ENCODE measurements around the gene NME3. TPM values are rescaled to one million over a fixed set of nuclear protein-coding genes. Genes with fewer than 3 reads are reported as not detected.

Gene NME3
- total and polyA plus RNA-seq, 9 of the 15 experiments (the other 6 are each of a cell fraction or from before 2014, with no cell fraction given) = 0.68 to 76.3 (median 11.5) TPM

GRCh38 chr16:1758923-1759322, 12.4 kb downstream of the NME3 start (continued):
- TF ChIP-seq HINFP (tag; conservative IDR thresholded peaks at IDR 0.05; ENCODE audit: low read depth) = no peak

DNA sequence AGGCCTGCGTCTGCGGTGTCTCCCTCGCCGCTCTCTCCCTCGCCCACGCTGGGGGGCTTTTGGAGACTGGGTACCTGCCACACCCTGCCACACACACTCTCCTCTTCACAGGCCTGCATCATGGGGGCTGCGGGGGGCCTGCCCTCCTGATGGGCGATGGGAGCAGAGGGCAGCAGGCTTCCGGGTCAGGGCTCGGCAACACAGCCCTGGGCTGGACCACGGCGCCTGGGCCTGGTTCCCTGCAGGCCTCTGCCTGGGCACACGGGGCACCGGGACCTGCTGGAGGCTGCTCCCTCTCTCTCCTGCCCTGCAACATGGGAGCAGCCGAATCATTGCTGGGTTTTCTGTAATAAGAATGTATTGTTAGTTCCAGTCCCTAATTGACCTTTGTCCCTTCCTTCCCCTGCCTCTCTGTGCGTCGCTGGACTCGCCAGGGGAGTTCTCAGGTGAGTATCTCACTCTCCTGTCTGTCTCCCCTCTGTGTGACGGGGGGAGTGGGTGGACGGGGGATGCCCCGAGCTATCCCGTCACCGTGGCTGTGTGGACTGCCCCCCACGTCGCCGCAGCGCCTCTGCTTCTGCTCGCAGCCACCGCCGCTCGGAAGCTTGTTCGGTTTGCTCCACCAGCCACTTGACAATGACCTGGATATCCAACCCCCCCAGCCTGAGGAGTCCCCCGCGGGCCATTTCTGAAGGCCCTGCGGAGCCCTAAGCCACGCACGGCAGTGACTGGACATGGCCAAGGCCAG, 13.5 kb downstream of the NME3 start:
- no peak for TF ChIP-seq ZBTB26 (CRISPR knock-in tag; IDR thresholded peaks at IDR 0.05)
- no peak for TF ChIP-seq CHD2 (IDR thresholded peaks at IDR 0.05; ENCODE audit: low read depth, low read length)
- no peak for TF ChIP-seq PML (IDR thresholded peaks at IDR 0.05; ENCODE audit: low read length)
- TF ChIP-seq ETV1 (tag; conservative IDR thresholded peaks at IDR 0.05; ENCODE audit: low read depth) = no peak
- no peak for TF ChIP-seq ZNF384 (IDR thresholded peaks at IDR 0.05; ENCODE audit: low read depth, low read length)
- TF ChIP-seq POLR2G (IDR thresholded peaks at IDR 0.05; ENCODE audit: low read depth, low read length) = peak; percentile 19; the same call in 1 of the 2 replicates

More for the DNA sequence above, 13.5 kb downstream of the NME3 start:
- Histone ChIP-seq H3K27ac (ENCODE audit: extremely low read depth, low read depth, low read length) (no peak overlapping the region), H3K4me3 (no peak overlapping the region), H3K9me3 (replicated peaks; ENCODE audit: control insufficient read depth, insufficient read depth, low read depth, low read length) (no peaks in the 10 kb centered on the region), H3K4me2 (ENCODE audit: insufficient read depth, low read length) (no peak overlapping the region), H3K79me2 (ENCODE audit: control insufficient read depth, insufficient read depth, low read length) (no peaks in the 10 kb centered on the region), H2AFZ (ENCODE audit: low read depth, low read length) (no peak overlapping the region), H3K36me3 (ENCODE audit: control insufficient read depth, insufficient read depth, low read length) (peaks cover 30% of the 10 kb centered on the region; the same call in 2 of the 3 replicates), H4K20me1 (replicated peaks; ENCODE audit: control insufficient read depth, insufficient read depth, low read length) (no peaks in the 10 kb centered on the region), H3K4me1 (replicated peaks in 1 of 2; ENCODE audit: control insufficient read depth in 2 of 2, insufficient read depth in 2 of 2, low read length in 2 of 2) (peaks cover 2 to 42% of the 10 kb centered on the region in 2 experiments; a peak in 3 of 5 replicates), H3K9me1 (ENCODE audit: control insufficient read depth, insufficient read depth, low read length) (no peaks in the 10 kb centered on the region), H3K9ac (ENCODE audit: insufficient read depth in 1 of 2, low read depth in 2 of 2, low read length in 2 of 2) (no peak overlapping the region; a peak in 1 of 4 replicates), H3K27me3 (ENCODE audit: control insufficient read depth in 2 of 2, insufficient read depth in 2 of 2, low read length in 2 of 2) (no peaks in the 10 kb centered on the region)
- no TSS peak for BruUV-seq (replicated peaks)
- ChIA-PET POLR2A (interaction anchor here (1.1 kb wide), 1 partner anchor 52 kb away, joined by 5 read pairs; the partner anchor contains the start of gene MAPK8IP3), CTCF (ENCODE audit: low intra/inter-chr PET ratio) (interaction anchor here (0.7 kb wide), 1 partner anchor 56 kb away, joined by 4 read pairs; no protein-coding TSS in a partner anchor)
- FAIRE-seq (no peak), ATAC-seq (no peak), DNase-seq (ENCODE audit: extremely low read depth in 1 of 4, low spot score in 3 of 4) (no peak)
- intact Hi-C loops (cut with micrococcal nuclease) (no loop called here), in situ Hi-C loops (cut with MboI) (no loop called here)
- WGBS (ENCODE audit: insufficient coverage, low coverage, missing lambda C conversion rate) = 90% methylated on average over 27 of the region's 37 CpGs
